HCT116 (cell line): ENCODE results near the gene MGA. TPM values are rescaled to one million over a fixed set of nuclear protein-coding genes. Genes with fewer than 3 reads are reported as not detected.

Experiments
- ATAC-seq: fragments of 200-7000 bp; cut with Tn5 transposase; 2 replicates; pipeline ENCODE4 v1.9.1; 2020; ENCODE audit warnings: mild to moderate bottlenecking, moderate library complexity
- BruUV-seq: library from RNA; stranded (reverse); fragments of 400-500 nt; replicated peaks from 2 replicates; lab custom pipeline; 2021; lab: Mats Ljungman, UMichigan
- CTCF ChIA-PET: fragments of 300-600 bp; sonication (Branson Sonifier 250); formaldehyde crosslinking; loops from one replicate; lab custom pipeline; 2021; ENCODE audit warnings: antibody characterized with exemption; lab: Charles Lee
- POLR2A ChIA-PET: fragments of 300-600, 350-600 bp; sonication (Branson Sonifier 250); formaldehyde crosslinking; loops from one replicate; lab custom pipeline; 2021; ENCODE audit warnings: antibody characterized with exemption; lab: Charles Lee
- RAD21 ChIA-PET, 2 experiments: fragments of 300-600 bp; sonication (Branson Sonifier 250); formaldehyde crosslinking; loops; one replicate each; lab custom pipeline; 2023; ENCODE audit warnings: low total read pairs in 2 of 2; ENCODE audit not compliant: uncharacterized antibody in 2 of 2, unreplicated experiment in 2 of 2, low non-redundant PET in 1 of 2; lab: Charles Lee
- DNase-seq: peaks from one replicate; pipeline ENCODE4 v3.0.0-alpha.2; 2010; ENCODE audit warnings: low read depth, low spot score
- H2AFZ ChIP-seq: fragments of 200-600 bp; shearing (Covaris generic), sonication (generic); 2 replicates; pipeline ENCODE4 v1.6.1; 2017; ENCODE audit warnings: low read depth, mixed run types, mixed read lengths, antibody characterized with exemption, low read length; ENCODE audit not compliant: poor library complexity, severe bottlenecking
- H3K27ac ChIP-seq: 2 replicates; pipeline ENCODE4 v1.5.1; 2012; ENCODE audit warnings: low read depth, low read length
- H3K27me3 ChIP-seq: fragments of 200-600 bp; sonication (generic); 2 replicates; pipeline ENCODE4 v1.6.1; 2016; ENCODE audit warnings: mixed run types, low read length, mixed read lengths; ENCODE audit not compliant: insufficient read depth
- H3K36me3 ChIP-seq, 2 experiments: fragments of 200-500 bp in 1 of 2; fragments of 200-600 bp in 1 of 2; sonication (Bioruptor generic) in 1 of 2; sonication (generic) in 1 of 2; 2 replicates each; pipeline versions ENCODE4 v1.5.1 to v1.6.1; 2014 to 2016; ENCODE audit warnings: low read length in 2 of 2, inconsistent platforms in 1 of 2, mixed read lengths in 1 of 2, mixed run types in 1 of 2; ENCODE audit not compliant: insufficient read depth in 2 of 2, control insufficient read depth in 1 of 2
- H3K4me1 ChIP-seq, 2 experiments: fragments of 200-600 bp in 1 of 2; sonication (generic) in 1 of 2; 2 replicates each; pipeline versions ENCODE4 v1.5.1 to v1.6.1; 2012 to 2017; ENCODE audit warnings: low read length in 2 of 2, inconsistent platforms in 1 of 2, mild to moderate bottlenecking in 1 of 2, mixed read lengths in 1 of 2, mixed run types in 1 of 2, moderate library complexity in 1 of 2; ENCODE audit not compliant: insufficient read depth in 2 of 2, control insufficient read depth in 1 of 2
- H3K4me2 ChIP-seq: fragments of 200-600 bp; sonication (generic); 2 replicates; pipeline ENCODE4 v1.6.1; 2017; ENCODE audit warnings: mixed run types, low read length, mixed read lengths
- H3K4me3 ChIP-seq, 2 experiments: fragments of 200-600 bp in 1 of 2; sonication (generic) in 1 of 2; replicated peaks in 1 of 2; 2 replicates each; pipeline ENCODE4 v1.5.1; 2011 to 2016; ENCODE audit warnings: low read length in 2 of 2, control low read depth in 1 of 2, low read depth in 1 of 2, mild to moderate bottlenecking in 1 of 2, mixed read lengths in 1 of 2, mixed run types in 1 of 2
- H3K79me2 ChIP-seq: fragments of 200-600 bp; sonication (generic); 2 replicates; pipeline ENCODE4 v1.6.1; 2017; ENCODE audit warnings: mild to moderate bottlenecking, mixed run types, low read length, moderate library complexity, mixed read lengths; ENCODE audit not compliant: insufficient read depth
- H3K9ac ChIP-seq: fragments of 200-600 bp; sonication (generic); 2 replicates; pipeline ENCODE4 v1.6.1; 2016; ENCODE audit warnings: low read length, mixed read lengths
- H3K9me2 ChIP-seq: fragments of 200-600 bp; sonication (generic), shearing (Covaris generic); 2 replicates; pipeline ENCODE4 v1.6.1; 2017; ENCODE audit warnings: mixed run types, mild to moderate bottlenecking, moderate library complexity; ENCODE audit not compliant: insufficient read depth
- H3K9me3 ChIP-seq, 2 experiments: fragments of 200-500 bp in 1 of 2; fragments of 200-600 bp in 1 of 2; sonication (Bioruptor generic) in 1 of 2; sonication (generic) in 1 of 2; 2 replicates each; pipeline ENCODE4 v1.6.1; 2014 to 2017; ENCODE audit warnings: low read length in 2 of 2, mixed read lengths in 2 of 2, inconsistent platforms in 1 of 2, low read depth in 1 of 2, mild to moderate bottlenecking in 1 of 2, mixed run types in 1 of 2, moderate library complexity in 1 of 2; ENCODE audit not compliant: control insufficient read depth in 1 of 2, insufficient read depth in 1 of 2
- H4K20me1 ChIP-seq: fragments of 200-600 bp; sonication (generic), shearing (Covaris generic); 2 replicates; pipeline ENCODE4 v1.6.1; 2017; ENCODE audit warnings: mixed run types, mild to moderate bottlenecking, moderate library complexity; ENCODE audit not compliant: insufficient read depth
- CBX3 ChIP-seq: IDR thresholded peaks from 2 replicates; pipeline ENCODE4 v1.6.1; 2012; ENCODE audit warnings: low read depth
- CEBPB ChIP-seq: IDR thresholded peaks from 2 replicates; pipeline ENCODE4 v1.6.1; 2012; ENCODE audit warnings: low read depth
- ELF1 ChIP-seq: IDR thresholded peaks from 2 replicates; pipeline ENCODE4 v1.6.1; 2012; ENCODE audit warnings: low read depth, borderline replicate concordance
- EZH2 ChIP-seq: fragments of 200-600 bp; sonication (generic); IDR thresholded peaks from 2 replicates; pipeline ENCODE4 v1.6.1; 2017; ENCODE audit warnings: antibody characterized with exemption, mixed run types
- FOSL1 ChIP-seq: IDR thresholded peaks from 2 replicates; pipeline ENCODE4 v1.6.1; 2012; ENCODE audit warnings: low read depth
- JUND ChIP-seq: IDR thresholded peaks from 2 replicates; pipeline ENCODE4 v1.6.1; 2012
- POLR2AphosphoS5 ChIP-seq: IDR thresholded peaks from 2 replicates; pipeline ENCODE4 v1.6.1; 2011; ENCODE audit warnings: mild to moderate bottlenecking, low read depth, low read length, moderate library complexity
- RAD21 ChIP-seq: IDR thresholded peaks from 2 replicates; pipeline ENCODE4 v1.6.1; 2012; ENCODE audit warnings: low read depth, mild to moderate bottlenecking
- SIN3A ChIP-seq: IDR thresholded peaks from 2 replicates; pipeline ENCODE4 v1.6.1; 2012; ENCODE audit warnings: low read depth
- SRF ChIP-seq: IDR thresholded peaks from 2 replicates; pipeline ENCODE4 v1.6.1; 2012; ENCODE audit warnings: low read depth
- YY1 ChIP-seq: IDR thresholded peaks from 2 replicates; pipeline ENCODE4 v1.6.1; 2011; ENCODE audit warnings: low read length, low read depth, moderate library complexity, mild to moderate bottlenecking; ENCODE audit not compliant: insufficient replicate concordance; ENCODE audit errors: extremely low read depth
- ZFX ChIP-seq: fragments of 450-650 bp; IDR thresholded peaks from 2 replicates; pipeline ENCODE4 v1.6.1; 2017
- ZNF274 ChIP-seq: fragments of 200-500 bp; sonication (Bioruptor generic); IDR thresholded peaks from 2 replicates; pipeline ENCODE4 v1.6.1; 2014; ENCODE audit warnings: mild to moderate bottlenecking, low read depth, low read length, inconsistent platforms
- intact Hi-C: fragments of 100-400 bp; cut with micrococcal nuclease; formaldehyde crosslinking; loops from 2 replicates; pipeline ENCODE4 v1.10.0; 2022
- total RNA-seq: library from RNA; stranded (reverse); gene quantifications from one replicate; pipeline ENCODE4 v1.2.1, GENCODE V29; 2021; ENCODE audit not compliant: unreplicated experiment
- TF ChIP-seq, protein P1 (sequence below): IDR thresholded peaks from 2 replicates; pipeline ENCODE4 v1.6.1; 2011; ENCODE audit warnings: mild to moderate bottlenecking, low read length, moderate library complexity; ENCODE audit not compliant: insufficient replicate concordance; ENCODE audit errors: extremely low read depth
- TF ChIP-seq, protein P2 (sequence below): IDR thresholded peaks from 2 replicates; pipeline ENCODE4 v1.6.1; 2012
- TF ChIP-seq, protein P3 (sequence below): IDR thresholded peaks from 2 replicates; pipeline ENCODE4 v1.6.1; 2012; ENCODE audit warnings: low read depth

Gene MGA
- total RNA-seq, 1 experiment from 2014 or later: 28.9 TPM

DNA sequence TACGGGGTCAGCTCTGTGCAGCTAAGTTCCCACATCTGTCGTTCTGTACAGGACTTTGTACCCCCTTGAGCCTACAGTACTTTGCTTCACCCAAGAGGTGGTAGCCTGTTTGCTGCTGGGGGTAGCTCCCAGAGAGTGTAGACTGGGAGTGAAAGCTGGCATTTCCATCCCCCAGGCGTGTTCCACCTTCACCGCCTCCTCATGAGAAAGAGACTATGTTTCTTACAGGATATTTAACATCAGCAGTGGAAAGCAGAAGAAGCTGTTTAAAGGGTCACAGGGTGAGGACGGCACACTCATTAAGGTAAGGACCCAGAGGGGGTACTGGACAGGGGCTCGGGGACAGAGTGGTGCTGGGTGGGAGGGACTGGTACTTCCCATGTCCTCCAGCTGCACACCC, 157.6 kb downstream of the MGA start (continued):
- TF ChIP-seq EZH2 (no peak), ZNF274 (no peak), CEBPB (no peak), FOSL1 (no peak), SRF (no peak)
- TF ChIP-seq, protein P1, sequence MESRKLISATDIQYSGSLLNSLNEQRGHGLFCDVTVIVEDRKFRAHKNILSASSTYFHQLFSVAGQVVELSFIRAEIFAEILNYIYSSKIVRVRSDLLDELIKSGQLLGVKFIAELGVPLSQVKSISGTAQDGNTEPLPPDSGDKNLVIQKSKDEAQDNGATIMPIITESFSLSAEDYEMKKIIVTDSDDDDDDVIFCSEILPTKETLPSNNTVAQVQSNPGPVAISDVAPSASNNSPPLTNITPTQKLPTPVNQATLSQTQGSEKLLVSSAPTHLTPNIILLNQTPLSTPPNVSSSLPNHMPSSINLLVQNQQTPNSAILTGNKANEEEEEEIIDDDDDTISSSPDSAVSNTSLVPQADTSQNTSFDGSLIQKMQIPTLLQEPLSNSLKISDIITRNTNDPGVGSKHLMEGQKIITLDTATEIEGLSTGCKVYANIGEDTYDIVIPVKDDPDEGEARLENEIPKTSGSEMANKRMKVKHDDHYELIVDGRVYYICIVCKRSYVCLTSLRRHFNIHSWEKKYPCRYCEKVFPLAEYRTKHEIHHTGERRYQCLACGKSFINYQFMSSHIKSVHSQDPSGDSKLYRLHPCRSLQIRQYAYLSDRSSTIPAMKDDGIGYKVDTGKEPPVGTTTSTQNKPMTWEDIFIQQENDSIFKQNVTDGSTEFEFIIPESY: no peak

DNA sequence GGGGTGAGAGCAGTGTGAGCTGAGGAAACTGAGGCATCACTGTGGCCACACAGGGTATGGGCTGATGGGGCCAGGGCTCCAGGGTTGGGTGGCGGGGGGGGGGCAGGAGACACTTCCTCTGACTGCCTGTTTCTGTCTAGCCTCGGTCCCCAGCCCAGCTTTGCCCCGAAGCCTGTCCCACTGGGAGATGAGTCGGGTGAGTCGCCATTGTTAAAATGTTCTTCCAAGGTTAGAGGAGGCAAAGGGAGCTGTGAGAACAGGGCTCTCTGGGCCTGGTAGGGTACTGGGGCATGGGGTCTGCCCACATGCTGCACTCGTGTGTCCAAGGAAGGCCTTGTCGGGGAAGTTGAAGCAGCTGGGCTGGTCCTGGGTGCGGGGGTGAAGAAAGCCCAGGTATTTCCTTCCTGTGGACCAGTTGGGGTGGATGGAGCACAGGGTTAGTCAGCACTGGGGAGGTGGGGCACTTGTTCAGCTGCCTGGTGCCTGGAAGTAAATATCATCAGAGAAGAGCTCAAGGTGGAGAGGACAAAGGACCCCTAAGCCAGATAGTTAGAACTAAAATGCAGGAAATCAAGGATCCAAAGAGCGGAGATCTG, 159.3 kb downstream of the MGA start:
- Histone ChIP-seq H3K36me3 (peaks cover 8 to 9% of the 10 kb centered on the region in 2 experiments; a peak in 3 of 4 replicates), H3K4me2 (no peak overlapping the region), H3K4me1 (no peaks in the 10 kb centered on the region), H3K27ac (no peak overlapping the region), H3K4me3 (no peak overlapping the region), H3K9me3 (no peaks in the 10 kb centered on the region), H3K27me3 (no peaks in the 10 kb centered on the region), H4K20me1 (no peaks in the 10 kb centered on the region), H3K79me2 (no peaks in the 10 kb centered on the region), H3K9me2 (no peaks in the 10 kb centered on the region), H3K9ac (no peak overlapping the region), H2AFZ (no peak overlapping the region)
- DNase-seq: no peak
- RAD21 ChIA-PET: no interaction called here
- BruUV-seq: no TSS peak
- no peak for ATAC-seq
- TF ChIP-seq JUND (no peak), POLR2AphosphoS5 (no peak), FOSL1 (no peak), ZFX (no peak), SIN3A (no peak), SRF (no peak), CBX3 (no peak), RAD21 (no peak), ELF1 (no peak), YY1 (no peak), CEBPB (no peak)
- TF ChIP-seq, protein P2, sequence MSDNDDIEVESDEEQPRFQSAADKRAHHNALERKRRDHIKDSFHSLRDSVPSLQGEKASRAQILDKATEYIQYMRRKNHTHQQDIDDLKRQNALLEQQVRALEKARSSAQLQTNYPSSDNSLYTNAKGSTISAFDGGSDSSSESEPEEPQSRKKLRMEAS: no peak
- TF ChIP-seq, protein P3, sequence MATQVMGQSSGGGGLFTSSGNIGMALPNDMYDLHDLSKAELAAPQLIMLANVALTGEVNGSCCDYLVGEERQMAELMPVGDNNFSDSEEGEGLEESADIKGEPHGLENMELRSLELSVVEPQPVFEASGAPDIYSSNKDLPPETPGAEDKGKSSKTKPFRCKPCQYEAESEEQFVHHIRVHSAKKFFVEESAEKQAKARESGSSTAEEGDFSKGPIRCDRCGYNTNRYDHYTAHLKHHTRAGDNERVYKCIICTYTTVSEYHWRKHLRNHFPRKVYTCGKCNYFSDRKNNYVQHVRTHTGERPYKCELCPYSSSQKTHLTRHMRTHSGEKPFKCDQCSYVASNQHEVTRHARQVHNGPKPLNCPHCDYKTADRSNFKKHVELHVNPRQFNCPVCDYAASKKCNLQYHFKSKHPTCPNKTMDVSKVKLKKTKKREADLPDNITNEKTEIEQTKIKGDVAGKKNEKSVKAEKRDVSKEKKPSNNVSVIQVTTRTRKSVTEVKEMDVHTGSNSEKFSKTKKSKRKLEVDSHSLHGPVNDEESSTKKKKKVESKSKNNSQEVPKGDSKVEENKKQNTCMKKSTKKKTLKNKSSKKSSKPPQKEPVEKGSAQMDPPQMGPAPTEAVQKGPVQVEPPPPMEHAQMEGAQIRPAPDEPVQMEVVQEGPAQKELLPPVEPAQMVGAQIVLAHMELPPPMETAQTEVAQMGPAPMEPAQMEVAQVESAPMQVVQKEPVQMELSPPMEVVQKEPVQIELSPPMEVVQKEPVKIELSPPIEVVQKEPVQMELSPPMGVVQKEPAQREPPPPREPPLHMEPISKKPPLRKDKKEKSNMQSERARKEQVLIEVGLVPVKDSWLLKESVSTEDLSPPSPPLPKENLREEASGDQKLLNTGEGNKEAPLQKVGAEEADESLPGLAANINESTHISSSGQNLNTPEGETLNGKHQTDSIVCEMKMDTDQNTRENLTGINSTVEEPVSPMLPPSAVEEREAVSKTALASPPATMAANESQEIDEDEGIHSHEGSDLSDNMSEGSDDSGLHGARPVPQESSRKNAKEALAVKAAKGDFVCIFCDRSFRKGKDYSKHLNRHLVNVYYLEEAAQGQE: no peak
- CTCF ChIA-PET: no interaction called here
- POLR2A ChIA-PET: no interaction called here
- intact Hi-C loops: no loop called here
